COLO829 (cell line): Measurements from ENCODE around the gene METTL1.
A peak's percentile ranks its signal among the peaks of the same experiment; 100 is the strongest.

Source experiments
- DNase-seq: peaks from one replicate; pipeline ENCODE4 v3.0.0; 2012; ENCODE audit warnings: low spot score

Gene METTL1

GRCh38 chr12:57753756-57754337 lies 18.1 kb downstream of the METTL1 start:
- DNase-seq, result no peak

GRCh38 chr12:57752668-57753000 lies 19.3 kb downstream of the METTL1 start:
- DNase-seq, result no peak

GRCh38 chr12:57751788-57752667 lies 19.9 kb downstream of the METTL1 start, which contains the start of gene CDK4:
CDK4 (minus strand) TSS chr12:57752310; CDS start chr12:57751717, 593 bp downstream.
- DNase-seq, result peak; percentile 100

- no peak for DNase-seq
Observed at GRCh38 chr12:57751432-57751787, 20.5 kb downstream of the METTL1 start.

- DNase-seq, result no peak
Observed at GRCh38 chr12:57750561-57751431, 21.1 kb downstream of the METTL1 start.

- DNase-seq, result no peak
Observed at GRCh38 chr12:57749061-57749460, 22.8 kb downstream of the METTL1 start.

GRCh38 chr12:57746025-57746424 lies 25.9 kb downstream of the METTL1 start:
- no peak for DNase-seq

- DNase-seq, result no peak
Observed at GRCh38 chr12:57745485-57745881, 26.4 kb downstream of the METTL1 start.

- DNase-seq, result peak; percentile 100
Observed at GRCh38 chr12:57744777-57745484, 27.0 kb downstream of the METTL1 start, which contains the start of gene TSPAN31. TSPAN31 (plus strand) TSS chr12:57745039; CDS start chr12:57745155, 116 bp downstream.

- peak; percentile 87 for DNase-seq
Observed at GRCh38 chr12:57744194-57744776, 27.6 kb downstream of the METTL1 start.

GRCh38 chr12:57743769-57744168 lies 28.1 kb downstream of the METTL1 start:
- DNase-seq, result no peak

- no peak for DNase-seq
Observed at GRCh38 chr12:57741844-57742738, 29.8 kb downstream of the METTL1 start.

- no peak for DNase-seq
Observed at GRCh38 chr12:57741413-57741789, 30.5 kb downstream of the METTL1 start.

- no peak for DNase-seq
Observed at GRCh38 chr12:57740656-57741412, 31.1 kb downstream of the METTL1 start.

- no peak for DNase-seq
Observed at GRCh38 chr12:57739914-57740538, 31.9 kb downstream of the METTL1 start.

GRCh38 chr12:57739387-57739786 lies 32.5 kb downstream of the METTL1 start:
- DNase-seq, result no peak

GRCh38 chr12:57738661-57739237 lies 33.2 kb downstream of the METTL1 start, which contains the start of gene AGAP2:
AGAP2 (minus strand) TSS chr12:57738742; CDS start chr12:57738246, 496 bp downstream.
- DNase-seq, result no peak
